HG02642 (cell line): ENCODE measurements around the gene CCDC183.
"Not testable (repeated sequence)": the region's sequence is repeated elsewhere in the genome, so short reads cannot be mapped to it uniquely, and the experiment has no call there.

Experiments used
- ATAC-seq: cut with Tn5 transposase; IDR thresholded peaks from one replicate; pipeline ENCODE4 v1.9.1; 2021; ENCODE audit warnings: mild to moderate bottlenecking; ENCODE audit not compliant: unreplicated experiment, poor library complexity

Gene CCDC183

GRCh38 chr9:136760424-136760823, 35.7 kb upstream of the CCDC183 start:
- no peak for ATAC-seq

GRCh38 chr9:136760834-136761544, 35.1 kb upstream of the CCDC183 start:
- ATAC-seq = not testable (repeated sequence)

- no peak for ATAC-seq
Observed at GRCh38 chr9:136761545-136761981, 34.6 kb upstream of the CCDC183 start.

GRCh38 chr9:136762221-136762691, 33.9 kb upstream of the CCDC183 start:
- no peak for ATAC-seq

- no peak for ATAC-seq
Observed at GRCh38 chr9:136762915-136763648, 33.1 kb upstream of the CCDC183 start.

- no peak for ATAC-seq
Observed at GRCh38 chr9:136763649-136764035, 32.5 kb upstream of the CCDC183 start.

- no peak for ATAC-seq
Observed at GRCh38 chr9:136764301-136764891, 31.7 kb upstream of the CCDC183 start, which contains the start of gene LCN15. Gene LCN15 (minus strand): TSS chr9:136764518. CDS start chr9:136764488, 30 bp downstream.

- ATAC-seq = no peak
Observed at GRCh38 chr9:136765041-136765440, 31.1 kb upstream of the CCDC183 start.

GRCh38 chr9:136765745-136766409, 30.3 kb upstream of the CCDC183 start:
- ATAC-seq = not testable (repeated sequence)

- not testable (repeated sequence) for ATAC-seq
Observed at GRCh38 chr9:136766410-136767120, 29.6 kb upstream of the CCDC183 start.

- no peak for ATAC-seq
Observed at GRCh38 chr9:136769710-136770191, 26.4 kb upstream of the CCDC183 start.

GRCh38 chr9:136771907-136772415, 24.2 kb upstream of the CCDC183 start:
- no peak for ATAC-seq

- no peak for ATAC-seq
Observed at GRCh38 chr9:136773386-136774044, 22.6 kb upstream of the CCDC183 start.

GRCh38 chr9:136774416-136775045, 21.6 kb upstream of the CCDC183 start:
- no peak for ATAC-seq

GRCh38 chr9:136775191-136775590, 20.9 kb upstream of the CCDC183 start:
- no peak for ATAC-seq

- ATAC-seq = no peak
Observed at GRCh38 chr9:136776947-136777346, 19.2 kb upstream of the CCDC183 start.

- no peak for ATAC-seq
Observed at GRCh38 chr9:136777359-136777758, 18.8 kb upstream of the CCDC183 start.

GRCh38 chr9:136779808-136780207, 16.3 kb upstream of the CCDC183 start:
- no peak for ATAC-seq

- ATAC-seq = no peak
Observed at GRCh38 chr9:136782452-136782851, 13.7 kb upstream of the CCDC183 start.
